Neural cell (in vitro differentiated cells): ENCODE measurements around the gene DENND1A. TPM values are rescaled to one million over a fixed set of nuclear protein-coding genes. Genes with fewer than 3 reads are reported as not detected.

Experiments used
- H2AFZ ChIP-seq: fragments of 200-600, 300-800 bp; sonication (generic), shearing (Covaris generic); 2 replicates; pipeline ENCODE4 v1.6.0; 2014; ENCODE audit warnings: low read depth, mild to moderate bottlenecking, antibody characterized with exemption, low read length, moderate library complexity
- H3F3A ChIP-seq: fragments of 200-600 bp; shearing (Covaris generic); 2 replicates; pipeline ENCODE4 v1.6.1; 2016; ENCODE audit warnings: mild to moderate bottlenecking, moderate library complexity, mixed read lengths, antibody characterized with exemption, low read length; ENCODE audit not compliant: insufficient read depth, poor library complexity, severe bottlenecking
- H3K27ac ChIP-seq: fragments of 200-600, 300-800 bp; sonication (generic), shearing (Covaris generic); 2 replicates; pipeline ENCODE4 v1.5.1; 2014; ENCODE audit warnings: mild to moderate bottlenecking, low read length, moderate library complexity
- H3K27me3 ChIP-seq: fragments of 300-800, 200-600 bp; sonication (generic), shearing (Covaris generic); 2 replicates; pipeline ENCODE4 v1.6.0; 2014; ENCODE audit warnings: mild to moderate bottlenecking, low read depth, low read length, moderate library complexity; ENCODE audit not compliant: insufficient read depth
- H3K36me3 ChIP-seq: fragments of 300-800, 200-600 bp; sonication (generic), shearing (Covaris generic); 2 replicates; pipeline ENCODE4 v1.5.1; 2014; ENCODE audit warnings: mild to moderate bottlenecking, antibody characterized with exemption, low read length, moderate library complexity; ENCODE audit not compliant: insufficient read depth
- H3K4me2 ChIP-seq: fragments of 300-800, 200-600 bp; sonication (generic), shearing (Covaris generic); 2 replicates; pipeline ENCODE4 v1.6.0; 2014; ENCODE audit warnings: mild to moderate bottlenecking, low read length
- H3K4me3 ChIP-seq: fragments of 300-800, 200-600 bp; sonication (generic), shearing (Covaris generic); 2 replicates; pipeline ENCODE4 v1.5.1; 2014; ENCODE audit warnings: mild to moderate bottlenecking, low read length, moderate library complexity
- H3K79me2 ChIP-seq: fragments of 200-600 bp; shearing (Covaris generic); replicated peaks from 2 replicates; pipeline ENCODE4 v1.6.0; 2014; ENCODE audit warnings: mild to moderate bottlenecking, low read length, moderate library complexity; ENCODE audit not compliant: insufficient read depth
- H3K9ac ChIP-seq: fragments of 300-800, 200-600 bp; sonication (generic), shearing (Covaris generic); 2 replicates; pipeline ENCODE4 v1.6.1; 2016; ENCODE audit warnings: mild to moderate bottlenecking, low read length, mixed read lengths
- H3K9me2 ChIP-seq: fragments of 200-600 bp; shearing (Covaris generic); 2 replicates; pipeline ENCODE4 v1.6.1; 2016; ENCODE audit warnings: mild to moderate bottlenecking, low read length, mixed read lengths; ENCODE audit not compliant: insufficient read depth
- H3K9me3 ChIP-seq: fragments of 200-600, 300-800 bp; sonication (generic), shearing (Covaris generic); 2 replicates; pipeline ENCODE4 v1.6.1; 2016; ENCODE audit warnings: mild to moderate bottlenecking, mixed run types, low read length, moderate library complexity, mixed read lengths
- H4K20me1 ChIP-seq: fragments of 200-600 bp; shearing (Covaris generic); 2 replicates; pipeline ENCODE4 v1.6.1; 2016; ENCODE audit warnings: mild to moderate bottlenecking, mixed run types; ENCODE audit not compliant: insufficient read depth
- CTCF ChIP-seq: fragments of 450-650 bp; IDR thresholded peaks from 2 replicates; pipeline ENCODE4 v1.5.1; 2014; ENCODE audit warnings: antibody characterized with exemption, mild to moderate bottlenecking, moderate library complexity; ENCODE audit not compliant: poor library complexity, severe bottlenecking
- EP300 ChIP-seq: fragments of 450-650 bp; conservative IDR thresholded peaks from 2 replicates; pipeline ENCODE4 v1.6.1; 2014; ENCODE audit warnings: antibody characterized with exemption, mild to moderate bottlenecking, moderate library complexity; ENCODE audit not compliant: poor library complexity, severe bottlenecking
- EZH2 ChIP-seq: fragments of 200-600, 300-800 bp; shearing (Covaris generic), sonication (generic); IDR thresholded peaks from 2 replicates; pipeline ENCODE4 v1.6.1; 2014; ENCODE audit warnings: antibody characterized with exemption, low read length, borderline replicate concordance, mild to moderate bottlenecking; ENCODE audit not compliant: insufficient read depth, poor library complexity, severe bottlenecking
- MXI1 ChIP-seq: fragments of 450-650 bp; conservative IDR thresholded peaks from 2 replicates; pipeline ENCODE4 v1.6.1; 2014; ENCODE audit warnings: antibody characterized with exemption, mild to moderate bottlenecking; ENCODE audit not compliant: poor library complexity, severe bottlenecking
- POLR2AphosphoS5 ChIP-seq: IDR thresholded peaks from 2 replicates; pipeline ENCODE4 v1.6.1; 2012
- RAD21 ChIP-seq: fragments of 450-650 bp; conservative IDR thresholded peaks from 2 replicates; pipeline ENCODE4 v1.6.1; 2014; ENCODE audit warnings: antibody characterized with exemption, mild to moderate bottlenecking, moderate library complexity
- REST ChIP-seq: IDR thresholded peaks from 2 replicates; pipeline ENCODE4 v1.6.1; 2012; ENCODE audit warnings: borderline replicate concordance
- SMC3 ChIP-seq: fragments of 450-650 bp; conservative IDR thresholded peaks from 2 replicates; pipeline ENCODE4 v1.6.1; 2014; ENCODE audit warnings: antibody characterized with exemption, mild to moderate bottlenecking, moderate library complexity; ENCODE audit not compliant: poor library complexity
- TAF1 ChIP-seq: IDR thresholded peaks from 2 replicates; pipeline ENCODE4 v1.6.1; 2012; ENCODE audit warnings: low read depth
- polyA plus RNA-seq: library from polyadenylated mRNA; depleted of rRNA; stranded (reverse); fragments of >200 nt; gene quantifications from 2 replicates; pipeline ENCODE4 v1.2.3, GENCODE V29; 2014

DENND1A gene
- polyA plus RNA-seq, 1 donor from 2014 or later: 2.3 TPM

GRCh38 chr9:123590499-123590898 lies 339.4 kb downstream of the DENND1A start:
- no peak overlapping the region for H3K4me3 ChIP-seq
- H3K9ac ChIP-seq: no peak overlapping the region
- no peak overlapping the region for H2AFZ ChIP-seq
- H3K27ac ChIP-seq: no peak overlapping the region
- no peaks in the 10 kb centered on the region for H3K27me3 ChIP-seq
- H3K9me2 ChIP-seq: no peaks in the 10 kb centered on the region
- no peak overlapping the region for H3K4me2 ChIP-seq
- no peaks in the 10 kb centered on the region for H4K20me1 ChIP-seq
- peaks cover 4% of the 10 kb centered on the region for H3K9me3 ChIP-seq
- no peaks in the 10 kb centered on the region for H3K79me2 ChIP-seq
- no peak for TF ChIP-seq MXI1
- TF ChIP-seq RAD21: no peak
- TF ChIP-seq TAF1: no peak
- no peak for TF ChIP-seq POLR2AphosphoS5
- TF ChIP-seq EZH2: no peak
- no peak for TF ChIP-seq CTCF
- TF ChIP-seq REST: no peak
- no peak for TF ChIP-seq EP300
- no peak for TF ChIP-seq SMC3
- H3F3A ChIP-seq: no peaks in the 10 kb centered on the region
- no peaks in the 10 kb centered on the region for H3K36me3 ChIP-seq

- H4K20me1 ChIP-seq: no peaks in the 10 kb centered on the region
- H3K9ac ChIP-seq: no peak overlapping the region
- no peaks in the 10 kb centered on the region for H3F3A ChIP-seq
- H3K4me2 ChIP-seq: no peak overlapping the region
- no peak overlapping the region for H2AFZ ChIP-seq
- H3K9me2 ChIP-seq: no peaks in the 10 kb centered on the region
- H3K9me3 ChIP-seq: peaks cover 4% of the 10 kb centered on the region
- no peak overlapping the region for H3K4me3 ChIP-seq
- H3K27ac ChIP-seq: no peak overlapping the region
- no peaks in the 10 kb centered on the region for H3K27me3 ChIP-seq
- TF ChIP-seq SMC3: no peak
- TF ChIP-seq EZH2: no peak
- no peak for TF ChIP-seq CTCF
- no peak for TF ChIP-seq RAD21
- no peak for TF ChIP-seq POLR2AphosphoS5
- no peak for TF ChIP-seq MXI1
- no peak for TF ChIP-seq TAF1
- no peak for TF ChIP-seq EP300
- TF ChIP-seq REST: no peak
- H3K36me3 ChIP-seq: no peaks in the 10 kb centered on the region
- H3K79me2 ChIP-seq: no peaks in the 10 kb centered on the region
These were observed 340.3 kb downstream of the DENND1A start for GRCh38 chr9:123589361-123590239.
